ENCODE results near the gene LYRM2.

DNA sequence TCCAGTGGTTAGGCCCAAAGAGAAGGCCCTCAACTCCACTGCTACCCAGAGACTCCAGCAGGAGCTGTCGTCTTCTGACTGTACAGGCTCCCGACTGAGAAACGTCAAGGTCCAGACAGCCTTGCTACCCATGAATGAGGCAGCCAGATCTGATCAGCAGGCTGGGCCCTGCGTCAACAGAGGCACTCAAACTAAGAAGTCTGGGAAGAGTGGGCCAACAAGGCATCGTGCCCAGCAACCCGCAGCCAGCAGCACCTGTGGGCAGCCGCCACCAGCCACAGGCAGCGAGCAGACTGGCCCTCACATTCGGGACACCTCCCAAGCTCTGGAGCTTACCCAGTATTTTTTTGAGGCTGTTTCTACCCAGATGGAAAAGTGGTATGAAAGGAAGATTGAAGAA lies 8.1 kb downstream of the LYRM2 start:
- TF ChIP-seq, protein P1, sequence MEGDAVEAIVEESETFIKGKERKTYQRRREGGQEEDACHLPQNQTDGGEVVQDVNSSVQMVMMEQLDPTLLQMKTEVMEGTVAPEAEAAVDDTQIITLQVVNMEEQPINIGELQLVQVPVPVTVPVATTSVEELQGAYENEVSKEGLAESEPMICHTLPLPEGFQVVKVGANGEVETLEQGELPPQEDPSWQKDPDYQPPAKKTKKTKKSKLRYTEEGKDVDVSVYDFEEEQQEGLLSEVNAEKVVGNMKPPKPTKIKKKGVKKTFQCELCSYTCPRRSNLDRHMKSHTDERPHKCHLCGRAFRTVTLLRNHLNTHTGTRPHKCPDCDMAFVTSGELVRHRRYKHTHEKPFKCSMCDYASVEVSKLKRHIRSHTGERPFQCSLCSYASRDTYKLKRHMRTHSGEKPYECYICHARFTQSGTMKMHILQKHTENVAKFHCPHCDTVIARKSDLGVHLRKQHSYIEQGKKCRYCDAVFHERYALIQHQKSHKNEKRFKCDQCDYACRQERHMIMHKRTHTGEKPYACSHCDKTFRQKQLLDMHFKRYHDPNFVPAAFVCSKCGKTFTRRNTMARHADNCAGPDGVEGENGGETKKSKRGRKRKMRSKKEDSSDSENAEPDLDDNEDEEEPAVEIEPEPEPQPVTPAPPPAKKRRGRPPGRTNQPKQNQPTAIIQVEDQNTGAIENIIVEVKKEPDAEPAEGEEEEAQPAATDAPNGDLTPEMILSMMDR (IDR thresholded peaks at IDR 0.05 in 2 of 3, conservative IDR thresholded peaks at IDR 0.05 in 1 of 3; ENCODE audit: insufficient read depth in 2 of 3, low read depth in 1 of 3, low read length in 3 of 3), result no peak
- TF ChIP-seq CBX8 (IDR thresholded peaks at IDR 0.05; ENCODE audit: borderline replicate concordance, extremely low read depth, low read depth, low read length, poor library complexity, severe bottlenecking) (no peak), POLR2A (conservative IDR thresholded peaks at IDR 0.05) (no peak), ZNF766 (CRISPR knock-in tag; conservative IDR thresholded peaks at IDR 0.05) (no peak), ILK (tag; IDR thresholded peaks at IDR 0.05; ENCODE audit: borderline replicate concordance, low read depth) (no peak), ZKSCAN8 (CRISPR knock-in tag; IDR thresholded peaks at IDR 0.05) (no peak), U2AF2 (optimal IDR thresholded peaks at IDR 0.05; ENCODE audit: low read depth, low read length) (no peak), SRF (CRISPR knock-in tag; IDR thresholded peaks at IDR 0.05) (no peak)
- TF ChIP-seq, protein P2, sequence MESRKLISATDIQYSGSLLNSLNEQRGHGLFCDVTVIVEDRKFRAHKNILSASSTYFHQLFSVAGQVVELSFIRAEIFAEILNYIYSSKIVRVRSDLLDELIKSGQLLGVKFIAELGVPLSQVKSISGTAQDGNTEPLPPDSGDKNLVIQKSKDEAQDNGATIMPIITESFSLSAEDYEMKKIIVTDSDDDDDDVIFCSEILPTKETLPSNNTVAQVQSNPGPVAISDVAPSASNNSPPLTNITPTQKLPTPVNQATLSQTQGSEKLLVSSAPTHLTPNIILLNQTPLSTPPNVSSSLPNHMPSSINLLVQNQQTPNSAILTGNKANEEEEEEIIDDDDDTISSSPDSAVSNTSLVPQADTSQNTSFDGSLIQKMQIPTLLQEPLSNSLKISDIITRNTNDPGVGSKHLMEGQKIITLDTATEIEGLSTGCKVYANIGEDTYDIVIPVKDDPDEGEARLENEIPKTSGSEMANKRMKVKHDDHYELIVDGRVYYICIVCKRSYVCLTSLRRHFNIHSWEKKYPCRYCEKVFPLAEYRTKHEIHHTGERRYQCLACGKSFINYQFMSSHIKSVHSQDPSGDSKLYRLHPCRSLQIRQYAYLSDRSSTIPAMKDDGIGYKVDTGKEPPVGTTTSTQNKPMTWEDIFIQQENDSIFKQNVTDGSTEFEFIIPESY (CRISPR knock-in tag; IDR thresholded peaks at IDR 0.05), result no peak

Data from K562 (cell line).